ENCODE results near the gene DESI1. TPM values are rescaled to one million over a fixed set of nuclear protein-coding genes. Genes with fewer than 3 reads are reported as not detected.

The DESI1 gene
- total RNA-seq, 1 experiment from 2014 or later, result 40.8 TPM

DNA sequence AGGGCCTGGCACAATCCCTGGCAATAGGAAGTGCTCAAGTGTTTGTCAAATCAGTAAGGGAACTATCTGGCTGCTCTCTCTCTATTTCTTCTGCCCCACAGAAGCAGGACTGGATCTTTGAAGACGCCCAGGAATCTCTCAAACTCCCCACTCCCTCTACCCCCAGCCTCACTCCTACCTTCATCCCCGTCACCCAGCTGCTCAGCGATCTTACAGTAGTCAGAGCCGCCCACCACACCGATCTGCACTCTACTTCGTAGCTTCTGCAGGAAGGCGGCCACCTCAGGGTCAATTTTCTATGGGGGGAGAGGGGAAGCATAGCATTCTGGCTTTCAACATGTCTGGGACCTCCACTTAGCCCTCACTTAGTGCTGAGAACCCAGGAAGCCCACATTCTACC, 34.9 kb downstream of the DESI1 start:
- CTCF ChIA-PET, result no interaction called here
- Histone ChIP-seq H4K20me1 (ENCODE audit: insufficient read depth) (no peaks in the 10 kb centered on the region), H3K9me3 (ENCODE audit: control insufficient read depth in 1 of 2, insufficient read depth in 1 of 2, low read depth in 1 of 2, low read length in 2 of 2) (no peaks in the 10 kb centered on the region), H3K27me3 (ENCODE audit: insufficient read depth, low read length) (no peaks in the 10 kb centered on the region), H3K4me2 (ENCODE audit: low read length) (no peak overlapping the region), H3K27ac (ENCODE audit: low read depth, low read length) (no peak overlapping the region), H3K4me3 (replicated peaks in 1 of 2; ENCODE audit: low read depth in 1 of 2, low read length in 2 of 2) (no peak overlapping the region), H2AFZ (ENCODE audit: low read depth, low read length, poor library complexity, severe bottlenecking) (no peak overlapping the region), H3K9ac (ENCODE audit: low read length) (no peak overlapping the region), H3K4me1 (ENCODE audit: control insufficient read depth in 1 of 2, insufficient read depth in 2 of 2, low read length in 2 of 2) (peaks cover 16 to 21% of the 10 kb centered on the region in 2 experiments; a peak in 3 of 4 replicates), H3K36me3 (ENCODE audit: control insufficient read depth in 1 of 2, insufficient read depth in 2 of 2, low read length in 2 of 2) (no peaks in the 10 kb centered on the region), H3K9me2 (ENCODE audit: insufficient read depth) (no peaks in the 10 kb centered on the region), H3K79me2 (ENCODE audit: insufficient read depth, low read length) (peaks cover 11% of the 10 kb centered on the region; the same call in 1 of the 2 replicates)
- DNase-seq (ENCODE audit: low read depth, low spot score) (no peak), ATAC-seq (no peak)
- RAD21 ChIA-PET (ENCODE audit: low non-redundant PET in 1 of 2, low total read pairs in 2 of 2, uncharacterized antibody in 2 of 2, unreplicated experiment in 2 of 2), result no interaction called here
- POLR2A ChIA-PET, result no interaction called here
- BruUV-seq (replicated peaks), result no TSS peak
- TF ChIP-seq MAX (IDR thresholded peaks at IDR 0.05) (no peak), EGR1 (IDR thresholded peaks at IDR 0.05; ENCODE audit: low read depth) (no peak), POLR2AphosphoS5 (IDR thresholded peaks at IDR 0.05; ENCODE audit: low read depth, low read length) (no peak), SP1 (IDR thresholded peaks at IDR 0.05; ENCODE audit: low read depth) (no peak), ZNF274 (IDR thresholded peaks at IDR 0.05; ENCODE audit: low read depth, low read length) (no peak), SRF (IDR thresholded peaks at IDR 0.05; ENCODE audit: low read depth) (no peak), ZFX (IDR thresholded peaks at IDR 0.05) (no peak), CBX3 (IDR thresholded peaks at IDR 0.05; ENCODE audit: low read depth) (no peak), POLR2A (IDR thresholded peaks at IDR 0.05; ENCODE audit: borderline replicate concordance, extremely low read depth, insufficient read depth, insufficient read length) (no peak)
- TF ChIP-seq, protein P1, sequence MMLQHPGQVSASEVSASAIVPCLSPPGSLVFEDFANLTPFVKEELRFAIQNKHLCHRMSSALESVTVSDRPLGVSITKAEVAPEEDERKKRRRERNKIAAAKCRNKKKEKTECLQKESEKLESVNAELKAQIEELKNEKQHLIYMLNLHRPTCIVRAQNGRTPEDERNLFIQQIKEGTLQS (IDR thresholded peaks at IDR 0.05), result no peak
- TF ChIP-seq, protein P2, sequence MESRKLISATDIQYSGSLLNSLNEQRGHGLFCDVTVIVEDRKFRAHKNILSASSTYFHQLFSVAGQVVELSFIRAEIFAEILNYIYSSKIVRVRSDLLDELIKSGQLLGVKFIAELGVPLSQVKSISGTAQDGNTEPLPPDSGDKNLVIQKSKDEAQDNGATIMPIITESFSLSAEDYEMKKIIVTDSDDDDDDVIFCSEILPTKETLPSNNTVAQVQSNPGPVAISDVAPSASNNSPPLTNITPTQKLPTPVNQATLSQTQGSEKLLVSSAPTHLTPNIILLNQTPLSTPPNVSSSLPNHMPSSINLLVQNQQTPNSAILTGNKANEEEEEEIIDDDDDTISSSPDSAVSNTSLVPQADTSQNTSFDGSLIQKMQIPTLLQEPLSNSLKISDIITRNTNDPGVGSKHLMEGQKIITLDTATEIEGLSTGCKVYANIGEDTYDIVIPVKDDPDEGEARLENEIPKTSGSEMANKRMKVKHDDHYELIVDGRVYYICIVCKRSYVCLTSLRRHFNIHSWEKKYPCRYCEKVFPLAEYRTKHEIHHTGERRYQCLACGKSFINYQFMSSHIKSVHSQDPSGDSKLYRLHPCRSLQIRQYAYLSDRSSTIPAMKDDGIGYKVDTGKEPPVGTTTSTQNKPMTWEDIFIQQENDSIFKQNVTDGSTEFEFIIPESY (IDR thresholded peaks at IDR 0.05; ENCODE audit: extremely low read depth, insufficient replicate concordance, low read length), result no peak
- intact Hi-C loops (cut with micrococcal nuclease), result no loop called here

Measured in HCT116 (cell line).